Measurements from ENCODE around the gene SAMD4B. TPM values are rescaled to one million over a fixed set of nuclear protein-coding genes. Genes with fewer than 3 reads are reported as not detected.

The SAMD4B gene
- total RNA-seq, 1 experiment from 2014 or later, result 80.4 TPM

DNA sequence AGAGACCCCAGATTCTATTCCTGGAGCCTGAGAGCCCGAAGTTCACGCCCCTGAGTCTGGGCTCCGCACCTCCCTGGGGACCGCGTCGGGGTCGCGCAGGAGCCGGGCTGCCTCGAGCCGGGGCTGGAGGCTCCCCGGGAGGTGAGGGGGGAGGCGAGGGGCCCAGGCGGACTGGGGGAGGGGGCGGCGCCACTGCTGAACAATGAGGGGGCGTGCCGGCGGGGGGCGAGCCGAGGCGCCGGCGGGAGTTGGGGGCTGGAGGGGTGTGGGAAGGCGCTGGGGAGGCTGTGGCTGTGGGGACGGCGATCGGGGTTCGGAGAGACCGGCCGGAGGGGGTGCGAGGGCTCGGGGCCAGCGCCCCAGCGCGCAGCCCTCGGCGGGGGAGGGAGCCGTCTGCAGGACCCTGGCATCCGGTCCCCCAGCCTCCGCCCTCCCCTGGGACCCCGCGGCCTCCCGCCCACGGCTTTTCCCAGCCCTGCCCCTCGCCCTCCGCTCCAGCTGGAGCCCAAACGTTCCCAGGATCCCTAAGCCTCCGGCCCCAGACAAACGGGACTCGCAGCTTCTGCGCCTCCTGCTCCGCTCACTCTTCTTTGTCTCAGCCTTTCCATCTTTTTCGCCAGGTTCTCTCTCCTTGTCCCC is 71.2 kb downstream of the SAMD4B start:
- ATAC-seq (no peak), DNase-seq (no peak)
- no TSS peak for BruUV-seq (replicated peaks)
- Histone ChIP-seq H3K27me3 (ENCODE audit: low read length) (no peaks in the 10 kb centered on the region), H3K9me3 (ENCODE audit: low read length) (no peaks in the 10 kb centered on the region), H4K20me1 (ENCODE audit: low read length) (peaks cover 4% of the 10 kb centered on the region), H3K9me2 (replicated peaks; ENCODE audit: low read length) (no peaks in the 10 kb centered on the region), H3K27ac (ENCODE audit: low read length) (peak overlapping the region; percentile 53), H3K4me1 (ENCODE audit: insufficient read depth, low read length) (peaks cover 28% of the 10 kb centered on the region), H3K79me2 (ENCODE audit: low read length) (peaks cover 5% of the 10 kb centered on the region), H3K9ac (ENCODE audit: low read length) (peak overlapping the region; percentile 90), H2AFZ (ENCODE audit: low read length) (peak overlapping the region; percentile 65; the same call in 1 of the 2 replicates), H3K4me2 (ENCODE audit: low read length) (peak overlapping the region; percentile 98), H3F3A (ENCODE audit: low read length, unreplicated experiment) (no peaks in the 10 kb centered on the region), H3K36me3 (ENCODE audit: low read depth, low read length) (peaks cover under 1% of the 10 kb centered on the region), H3K4me3 (ENCODE audit: low read length) (peak overlapping the region; percentile 93)
- TF ChIP-seq, protein P1, sequence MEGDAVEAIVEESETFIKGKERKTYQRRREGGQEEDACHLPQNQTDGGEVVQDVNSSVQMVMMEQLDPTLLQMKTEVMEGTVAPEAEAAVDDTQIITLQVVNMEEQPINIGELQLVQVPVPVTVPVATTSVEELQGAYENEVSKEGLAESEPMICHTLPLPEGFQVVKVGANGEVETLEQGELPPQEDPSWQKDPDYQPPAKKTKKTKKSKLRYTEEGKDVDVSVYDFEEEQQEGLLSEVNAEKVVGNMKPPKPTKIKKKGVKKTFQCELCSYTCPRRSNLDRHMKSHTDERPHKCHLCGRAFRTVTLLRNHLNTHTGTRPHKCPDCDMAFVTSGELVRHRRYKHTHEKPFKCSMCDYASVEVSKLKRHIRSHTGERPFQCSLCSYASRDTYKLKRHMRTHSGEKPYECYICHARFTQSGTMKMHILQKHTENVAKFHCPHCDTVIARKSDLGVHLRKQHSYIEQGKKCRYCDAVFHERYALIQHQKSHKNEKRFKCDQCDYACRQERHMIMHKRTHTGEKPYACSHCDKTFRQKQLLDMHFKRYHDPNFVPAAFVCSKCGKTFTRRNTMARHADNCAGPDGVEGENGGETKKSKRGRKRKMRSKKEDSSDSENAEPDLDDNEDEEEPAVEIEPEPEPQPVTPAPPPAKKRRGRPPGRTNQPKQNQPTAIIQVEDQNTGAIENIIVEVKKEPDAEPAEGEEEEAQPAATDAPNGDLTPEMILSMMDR (conservative IDR thresholded peaks at IDR 0.05; ENCODE audit: low read depth, low read length), result no peak
- TF ChIP-seq EZH2phosphoT487 (IDR thresholded peaks at IDR 0.05; ENCODE audit: borderline replicate concordance, low read length), result no peak
- TF ChIP-seq EZH2 (IDR thresholded peaks at IDR 0.05; ENCODE audit: low read length, unreplicated experiment), result no peak
- ChIA-PET POLR2A (ENCODE audit: unreplicated experiment) (interaction anchor here (0.5 kb wide), 1 partner anchor 16 kb away, joined by 3 read pairs; no protein-coding TSS in a partner anchor), CTCF (no interaction called here)
- intact Hi-C loops (cut with micrococcal nuclease), result loop anchor here (2.0 kb wide), 1 partner anchor 17 kb away; no protein-coding TSS in a partner anchor

DNA sequence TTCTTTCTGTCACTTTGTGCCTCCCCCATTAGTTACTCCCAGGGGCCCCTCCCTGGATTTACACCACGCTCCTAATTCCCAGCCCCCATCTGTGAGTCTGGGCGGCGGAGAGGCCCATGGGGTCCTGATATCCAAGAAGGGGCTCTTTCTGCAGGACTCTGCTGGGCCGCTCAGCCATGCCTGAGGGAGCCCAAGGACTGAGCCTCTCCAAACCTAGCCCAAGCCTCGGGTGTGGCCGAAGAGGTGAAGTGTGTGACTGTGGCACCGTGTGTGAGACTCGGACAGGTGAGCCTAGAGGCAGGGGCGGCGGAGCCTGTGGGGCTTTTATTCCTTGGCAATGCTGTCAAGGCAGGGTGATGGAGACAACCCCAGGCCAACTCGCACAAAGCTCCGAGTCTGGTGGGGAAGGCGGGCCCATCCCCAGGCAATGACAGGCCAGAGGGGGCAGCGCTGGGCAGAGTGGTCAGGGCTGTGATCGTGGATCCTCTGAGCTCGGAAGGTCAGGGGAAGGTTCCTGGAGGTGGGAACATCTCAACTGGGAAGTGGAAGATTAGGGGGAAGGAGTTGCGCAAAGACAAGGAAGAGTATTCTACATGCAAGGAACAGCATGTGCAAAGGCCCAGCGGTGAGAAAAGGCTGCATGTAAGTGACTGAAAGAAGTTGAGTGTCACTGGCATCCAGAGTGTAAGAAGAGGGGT is 71.8 kb downstream of the SAMD4B start:
- Histone ChIP-seq H2AFZ (ENCODE audit: low read length) (peak overlapping the region; percentile 65; the same call in 1 of the 2 replicates), H4K20me1 (ENCODE audit: low read length) (no peaks in the 10 kb centered on the region), H3K9me2 (replicated peaks; ENCODE audit: low read length) (no peaks in the 10 kb centered on the region), H3K27me3 (ENCODE audit: low read length) (no peaks in the 10 kb centered on the region), H3K27ac (ENCODE audit: low read length) (0 out of 2 replicates have a peak overlapping the region, but pooled peaks have one; percentile 53), H3F3A (ENCODE audit: low read length, unreplicated experiment) (no peaks in the 10 kb centered on the region), H3K9ac (ENCODE audit: low read length) (peak overlapping the region; percentile 90), H3K36me3 (ENCODE audit: low read depth, low read length) (no peaks in the 10 kb centered on the region; the same call in 1 of the 2 replicates), H3K9me3 (ENCODE audit: low read length) (no peaks in the 10 kb centered on the region), H3K4me2 (ENCODE audit: low read length) (peak overlapping the region; percentile 98), H3K4me3 (ENCODE audit: low read length) (peak overlapping the region; percentile 93), H3K4me1 (ENCODE audit: insufficient read depth, low read length) (peaks cover 23% of the 10 kb centered on the region), H3K79me2 (ENCODE audit: low read length) (no peaks in the 10 kb centered on the region)
- CTCF ChIA-PET, result no interaction called here
- intact Hi-C loops (cut with micrococcal nuclease), result loop anchor here (2.0 kb wide), 1 partner anchor 17 kb away; no protein-coding TSS in a partner anchor
- ATAC-seq (no peak), DNase-seq (no peak)
- BruUV-seq (replicated peaks), result no TSS peak
- POLR2A ChIA-PET (ENCODE audit: unreplicated experiment), result interaction anchor here (0.5 kb wide), 1 partner anchor 17 kb away, joined by 3 read pairs; no protein-coding TSS in a partner anchor
- no peak for TF ChIP-seq EZH2 (IDR thresholded peaks at IDR 0.05; ENCODE audit: low read length, unreplicated experiment)
- TF ChIP-seq, protein P1 (conservative IDR thresholded peaks at IDR 0.05; ENCODE audit: low read depth, low read length), result peak; percentile 42; the same call in 1 of the 2 replicates

Data from PC-3 (cell line).